ENCODE results near the gene SMAD6. TPM values are rescaled to one million over a fixed set of nuclear protein-coding genes. Genes with fewer than 3 reads are reported as not detected.

SMAD6 gene
- total and polyA plus RNA-seq, 2 experiments from 2014 or later: 1.6 to 15.7 TPM

DNA sequence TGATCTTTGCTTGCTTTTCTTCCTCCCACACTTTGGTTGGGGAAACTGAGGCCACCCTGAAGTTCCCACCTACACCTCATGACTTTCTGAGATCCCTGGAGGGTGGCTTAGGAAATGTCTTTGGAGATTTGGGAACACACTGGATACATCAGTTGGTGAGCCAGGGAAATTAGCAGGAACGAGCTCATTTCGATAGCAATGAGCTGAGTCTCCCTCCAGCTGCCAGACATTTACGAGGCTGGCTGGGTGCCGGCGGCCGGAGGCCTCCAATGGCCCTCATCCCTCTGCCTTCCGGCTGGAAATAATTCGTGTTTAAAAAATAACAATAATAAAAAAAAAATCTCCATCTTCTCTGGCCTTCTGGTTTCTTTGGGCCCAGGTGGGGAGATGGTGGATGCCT is 38.8 kb downstream of the SMAD6 start (continued):
- TF ChIP-seq, protein P1, sequence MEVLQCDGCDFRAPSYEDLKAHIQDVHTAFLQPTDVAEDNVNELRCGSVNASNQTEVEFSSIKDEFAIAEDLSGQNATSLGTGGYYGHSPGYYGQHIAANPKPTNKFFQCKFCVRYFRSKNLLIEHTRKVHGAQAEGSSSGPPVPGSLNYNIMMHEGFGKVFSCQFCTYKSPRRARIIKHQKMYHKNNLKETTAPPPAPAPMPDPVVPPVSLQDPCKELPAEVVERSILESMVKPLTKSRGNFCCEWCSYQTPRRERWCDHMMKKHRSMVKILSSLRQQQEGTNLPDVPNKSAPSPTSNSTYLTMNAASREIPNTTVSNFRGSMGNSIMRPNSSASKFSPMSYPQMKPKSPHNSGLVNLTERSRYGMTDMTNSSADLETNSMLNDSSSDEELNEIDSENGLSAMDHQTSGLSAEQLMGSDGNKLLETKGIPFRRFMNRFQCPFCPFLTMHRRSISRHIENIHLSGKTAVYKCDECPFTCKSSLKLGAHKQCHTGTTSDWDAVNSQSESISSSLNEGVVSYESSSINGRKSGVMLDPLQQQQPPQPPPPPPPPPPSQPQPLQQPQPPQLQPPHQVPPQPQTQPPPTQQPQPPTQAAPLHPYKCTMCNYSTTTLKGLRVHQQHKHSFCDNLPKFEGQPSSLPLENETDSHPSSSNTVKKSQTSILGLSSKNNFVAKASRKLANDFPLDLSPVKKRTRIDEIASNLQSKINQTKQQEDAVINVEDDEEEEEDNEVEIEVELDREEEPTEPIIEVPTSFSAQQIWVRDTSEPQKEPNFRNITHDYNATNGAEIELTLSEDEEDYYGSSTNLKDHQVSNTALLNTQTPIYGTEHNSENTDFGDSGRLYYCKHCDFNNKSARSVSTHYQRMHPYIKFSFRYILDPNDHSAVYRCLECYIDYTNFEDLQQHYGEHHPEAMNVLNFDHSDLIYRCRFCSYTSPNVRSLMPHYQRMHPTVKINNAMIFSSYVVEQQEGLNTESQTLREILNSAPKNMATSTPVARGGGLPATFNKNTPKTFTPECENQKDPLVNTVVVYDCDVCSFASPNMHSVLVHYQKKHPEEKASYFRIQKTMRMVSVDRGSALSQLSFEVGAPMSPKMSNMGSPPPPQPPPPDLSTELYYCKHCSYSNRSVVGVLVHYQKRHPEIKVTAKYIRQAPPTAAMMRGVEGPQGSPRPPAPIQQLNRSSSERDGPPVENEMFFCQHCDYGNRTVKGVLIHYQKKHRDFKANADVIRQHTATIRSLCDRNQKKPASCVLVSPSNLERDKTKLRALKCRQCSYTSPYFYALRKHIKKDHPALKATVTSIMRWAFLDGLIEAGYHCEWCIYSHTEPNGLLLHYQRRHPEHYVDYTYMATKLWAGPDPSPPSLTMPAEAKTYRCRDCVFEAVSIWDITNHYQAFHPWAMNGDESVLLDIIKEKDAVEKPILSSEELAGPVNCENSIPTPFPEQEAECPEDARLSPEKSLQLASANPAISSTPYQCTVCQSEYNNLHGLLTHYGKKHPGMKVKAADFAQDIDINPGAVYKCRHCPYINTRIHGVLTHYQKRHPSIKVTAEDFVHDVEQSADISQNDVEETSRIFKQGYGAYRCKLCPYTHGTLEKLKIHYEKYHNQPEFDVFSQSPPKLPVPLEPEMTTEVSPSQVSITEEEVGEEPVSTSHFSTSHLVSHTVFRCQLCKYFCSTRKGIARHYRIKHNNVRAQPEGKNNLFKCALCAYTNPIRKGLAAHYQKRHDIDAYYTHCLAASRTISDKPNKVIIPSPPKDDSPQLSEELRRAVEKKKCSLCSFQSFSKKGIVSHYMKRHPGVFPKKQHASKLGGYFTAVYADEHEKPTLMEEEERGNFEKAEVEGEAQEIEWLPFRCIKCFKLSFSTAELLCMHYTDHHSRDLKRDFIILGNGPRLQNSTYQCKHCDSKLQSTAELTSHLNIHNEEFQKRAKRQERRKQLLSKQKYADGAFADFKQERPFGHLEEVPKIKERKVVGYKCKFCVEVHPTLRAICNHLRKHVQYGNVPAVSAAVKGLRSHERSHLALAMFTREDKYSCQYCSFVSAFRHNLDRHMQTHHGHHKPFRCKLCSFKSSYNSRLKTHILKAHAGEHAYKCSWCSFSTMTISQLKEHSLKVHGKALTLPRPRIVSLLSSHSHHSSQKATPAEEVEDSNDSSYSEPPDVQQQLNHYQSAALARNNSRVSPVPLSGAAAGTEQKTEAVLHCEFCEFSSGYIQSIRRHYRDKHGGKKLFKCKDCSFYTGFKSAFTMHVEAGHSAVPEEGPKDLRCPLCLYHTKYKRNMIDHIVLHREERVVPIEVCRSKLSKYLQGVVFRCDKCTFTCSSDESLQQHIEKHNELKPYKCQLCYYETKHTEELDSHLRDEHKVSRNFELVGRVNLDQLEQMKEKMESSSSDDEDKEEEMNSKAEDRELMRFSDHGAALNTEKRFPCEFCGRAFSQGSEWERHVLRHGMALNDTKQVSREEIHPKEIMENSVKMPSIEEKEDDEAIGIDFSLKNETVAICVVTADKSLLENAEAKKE (CRISPR knock-in tag; IDR thresholded peaks at IDR 0.05): no peak
- no peak for TF ChIP-seq CREB1 (CRISPR knock-in tag; IDR thresholded peaks at IDR 0.05; ENCODE audit: low read depth)
- TF ChIP-seq JUNB (IDR thresholded peaks at IDR 0.05; ENCODE audit: unreplicated experiment): no peak
- TF ChIP-seq CTCF (conservative IDR thresholded peaks at IDR 0.05; ENCODE audit: low read depth in 2 of 2): no peak
- no peak for TF ChIP-seq NANOG (IDR thresholded peaks at IDR 0.05; ENCODE audit: borderline replicate concordance)

GRCh38 chr15:66741646-66742045 is 39.6 kb downstream of the SMAD6 start:
- Histone ChIP-seq H3K36me3 (ENCODE audit: insufficient read depth) (no peaks in the 10 kb centered on the region), H3F3A (replicated peaks; ENCODE audit: low read depth) (no peaks in the 10 kb centered on the region), H3K4me3 (no peak overlapping the region), H3K4me2 (no peak overlapping the region), H3K4me1 (ENCODE audit: insufficient read depth) (peaks cover 31% of the 10 kb centered on the region), H3K27me3 (ENCODE audit: insufficient read depth) (no peaks in the 10 kb centered on the region), H3K79me2 (replicated peaks; ENCODE audit: insufficient read depth) (no peaks in the 10 kb centered on the region), H3K9me2 (ENCODE audit: insufficient read depth) (no peaks in the 10 kb centered on the region), H3K27ac (ENCODE audit: low read depth) (no peak overlapping the region), H2AFZ (no peak overlapping the region), H4K20me1 (replicated peaks; ENCODE audit: insufficient read depth) (peaks cover 4% of the 10 kb centered on the region; the same call in 1 of the 2 replicates)
- Mint-ChIP-seq H3K4me3 (no peak overlapping the region), H3K27me3 (ENCODE audit: insufficient read depth, low read depth, poor library complexity) (peaks cover 11% of the 10 kb centered on the region), H3K36me3 (ENCODE audit: low read depth) (no peaks in the 10 kb centered on the region), H3K27ac (no peak overlapping the region), H3K9me3 (no peaks in the 10 kb centered on the region), H3K4me1 (peaks cover 27% of the 10 kb centered on the region)
- no peak for ATAC-seq
- DNase-seq (ENCODE audit: low spot score): no peak
- TF ChIP-seq STAT1 (IDR thresholded peaks at IDR 0.05; ENCODE audit: unreplicated experiment): no peak
- TF ChIP-seq POLR2AphosphoS5 (IDR thresholded peaks at IDR 0.05; ENCODE audit: low read depth): no peak
- TF ChIP-seq NANOG (IDR thresholded peaks at IDR 0.05; ENCODE audit: borderline replicate concordance): no peak
- TF ChIP-seq ZNF114 (CRISPR knock-in tag; IDR thresholded peaks at IDR 0.05): no peak
- no peak for TF ChIP-seq ZNF331 (CRISPR knock-in tag; IDR thresholded peaks at IDR 0.05; ENCODE audit: low read depth)
- TF ChIP-seq CTCF (conservative IDR thresholded peaks at IDR 0.05; ENCODE audit: low read depth in 2 of 2): no peak
- TF ChIP-seq ETS1 (IDR thresholded peaks at IDR 0.05): no peak
